Measurements from ENCODE around the gene GNA12. TPM values are rescaled to one million over a fixed set of nuclear protein-coding genes. Genes with fewer than 3 reads are reported as not detected.

The GNA12 gene
- total and polyA plus RNA-seq, 4 donors = 3.7 to 19.0 (median 11.3) TPM

DNA sequence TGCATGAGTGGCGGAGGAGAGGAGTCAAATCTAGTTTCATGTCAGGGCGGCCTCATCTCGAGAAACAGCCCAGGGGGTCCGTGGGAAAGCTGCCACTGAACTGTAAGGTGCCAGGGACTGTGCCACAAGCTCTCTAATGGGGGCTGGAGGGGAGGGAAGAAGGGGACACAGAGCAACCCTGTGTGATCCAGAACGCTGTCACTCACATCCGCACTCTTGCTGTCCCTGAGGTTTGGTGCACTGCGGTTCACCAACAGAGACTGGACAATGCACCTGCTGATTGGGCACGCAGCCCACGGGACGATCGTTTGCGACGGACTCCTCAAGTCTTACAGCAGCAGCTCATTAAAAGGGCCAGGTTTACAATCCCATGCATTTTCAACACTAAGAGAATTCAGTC is 108.4 kb downstream of the GNA12 start:
- peaks cover 0 to 4% (median 2%) of the 10 kb centered on the region in 4 donors for H3K36me3 ChIP-seq (ENCODE audit: control insufficient read depth in 4 of 4, insufficient read depth in 3 of 4, low read depth in 1 of 4, low read length in 3 of 4)
- H3K9ac ChIP-seq (ENCODE audit: low read depth in 1 of 2, low read length in 2 of 2) = no peak overlapping the region
- no peak overlapping the region for H3K27ac ChIP-seq (ENCODE audit: low read depth in 1 of 2, low read length in 2 of 2)
- peaks cover 0 to 4% (median 0%) of the 10 kb centered on the region in 4 donors for H3K4me1 ChIP-seq (ENCODE audit: control insufficient read depth in 4 of 4, insufficient read depth in 4 of 4, low read length in 3 of 4)
- TF ChIP-seq RAD21 (IDR thresholded peaks at IDR 0.05) = no peak
- TF ChIP-seq SP1 (IDR thresholded peaks at IDR 0.05) = no peak
- TF ChIP-seq YY1 (IDR thresholded peaks at IDR 0.05) = no peak
- TF ChIP-seq, protein P1, sequence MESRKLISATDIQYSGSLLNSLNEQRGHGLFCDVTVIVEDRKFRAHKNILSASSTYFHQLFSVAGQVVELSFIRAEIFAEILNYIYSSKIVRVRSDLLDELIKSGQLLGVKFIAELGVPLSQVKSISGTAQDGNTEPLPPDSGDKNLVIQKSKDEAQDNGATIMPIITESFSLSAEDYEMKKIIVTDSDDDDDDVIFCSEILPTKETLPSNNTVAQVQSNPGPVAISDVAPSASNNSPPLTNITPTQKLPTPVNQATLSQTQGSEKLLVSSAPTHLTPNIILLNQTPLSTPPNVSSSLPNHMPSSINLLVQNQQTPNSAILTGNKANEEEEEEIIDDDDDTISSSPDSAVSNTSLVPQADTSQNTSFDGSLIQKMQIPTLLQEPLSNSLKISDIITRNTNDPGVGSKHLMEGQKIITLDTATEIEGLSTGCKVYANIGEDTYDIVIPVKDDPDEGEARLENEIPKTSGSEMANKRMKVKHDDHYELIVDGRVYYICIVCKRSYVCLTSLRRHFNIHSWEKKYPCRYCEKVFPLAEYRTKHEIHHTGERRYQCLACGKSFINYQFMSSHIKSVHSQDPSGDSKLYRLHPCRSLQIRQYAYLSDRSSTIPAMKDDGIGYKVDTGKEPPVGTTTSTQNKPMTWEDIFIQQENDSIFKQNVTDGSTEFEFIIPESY (IDR thresholded peaks at IDR 0.05) = no peak
- TF ChIP-seq TAF1 (conservative IDR thresholded peaks at IDR 0.05) = no peak
- no peak for TF ChIP-seq JUND (IDR thresholded peaks at IDR 0.05)
- no peak for TF ChIP-seq FOXA2 (IDR thresholded peaks at IDR 0.05)
- TF ChIP-seq NR2F2 (IDR thresholded peaks at IDR 0.05) = no peak
- TF ChIP-seq RXRA (IDR thresholded peaks at IDR 0.05) = no peak
- TF ChIP-seq MAX (IDR thresholded peaks at IDR 0.05) = no peak
- TF ChIP-seq HNF4G (IDR thresholded peaks at IDR 0.05) = no peak
- TF ChIP-seq EGR1 (IDR thresholded peaks at IDR 0.05; ENCODE audit: low read depth in 2 of 2) = no peak
- no peak for TF ChIP-seq HNF4A (conservative IDR thresholded peaks at IDR 0.05)
- TF ChIP-seq GABPA (IDR thresholded peaks at IDR 0.05 in 1 of 2, conservative IDR thresholded peaks at IDR 0.05 in 1 of 2) = no peak
- TF ChIP-seq, protein P2, sequence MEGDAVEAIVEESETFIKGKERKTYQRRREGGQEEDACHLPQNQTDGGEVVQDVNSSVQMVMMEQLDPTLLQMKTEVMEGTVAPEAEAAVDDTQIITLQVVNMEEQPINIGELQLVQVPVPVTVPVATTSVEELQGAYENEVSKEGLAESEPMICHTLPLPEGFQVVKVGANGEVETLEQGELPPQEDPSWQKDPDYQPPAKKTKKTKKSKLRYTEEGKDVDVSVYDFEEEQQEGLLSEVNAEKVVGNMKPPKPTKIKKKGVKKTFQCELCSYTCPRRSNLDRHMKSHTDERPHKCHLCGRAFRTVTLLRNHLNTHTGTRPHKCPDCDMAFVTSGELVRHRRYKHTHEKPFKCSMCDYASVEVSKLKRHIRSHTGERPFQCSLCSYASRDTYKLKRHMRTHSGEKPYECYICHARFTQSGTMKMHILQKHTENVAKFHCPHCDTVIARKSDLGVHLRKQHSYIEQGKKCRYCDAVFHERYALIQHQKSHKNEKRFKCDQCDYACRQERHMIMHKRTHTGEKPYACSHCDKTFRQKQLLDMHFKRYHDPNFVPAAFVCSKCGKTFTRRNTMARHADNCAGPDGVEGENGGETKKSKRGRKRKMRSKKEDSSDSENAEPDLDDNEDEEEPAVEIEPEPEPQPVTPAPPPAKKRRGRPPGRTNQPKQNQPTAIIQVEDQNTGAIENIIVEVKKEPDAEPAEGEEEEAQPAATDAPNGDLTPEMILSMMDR (IDR thresholded peaks at IDR 0.05; ENCODE audit: low read depth, low read length, missing input control) = no peak
- no peak for TF ChIP-seq FOXA1 (IDR thresholded peaks at IDR 0.05)
- no peak for TF ChIP-seq REST (IDR thresholded peaks at IDR 0.05)
- TF ChIP-seq, protein P3, sequence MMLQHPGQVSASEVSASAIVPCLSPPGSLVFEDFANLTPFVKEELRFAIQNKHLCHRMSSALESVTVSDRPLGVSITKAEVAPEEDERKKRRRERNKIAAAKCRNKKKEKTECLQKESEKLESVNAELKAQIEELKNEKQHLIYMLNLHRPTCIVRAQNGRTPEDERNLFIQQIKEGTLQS (IDR thresholded peaks at IDR 0.05) = no peak
- H3K9me3 ChIP-seq (ENCODE audit: control insufficient read depth in 4 of 4, low read length in 3 of 4) = no peaks in the 10 kb centered on the region
- DNase-seq (ENCODE audit: low spot score) = no peak
- 89% methylated on average over 13 of the region's 13 CpGs for WGBS
- H3K27me3 ChIP-seq (ENCODE audit: control insufficient read depth in 4 of 4, insufficient read depth in 4 of 4, low read length in 3 of 4) = no peaks in the 10 kb centered on the region
- H3K4me3 ChIP-seq (ENCODE audit: low read depth in 1 of 3, low read length in 3 of 3) = no peak overlapping the region

Data from liver (tissue), 9 donors.